Activated CD4-positive, alpha-beta memory T cell treated with anti-CD3 and anti-CD28 coated beads for 36 hours (primary cell): ENCODE measurements around the gene DUSP16. TPM values are rescaled to one million over a fixed set of nuclear protein-coding genes. Genes with fewer than 3 reads are reported as not detected.

ENCODE experiments used
- CTCF ChIA-PET: fragments of 350-600 bp; sonication (Branson Sonifier 250); formaldehyde crosslinking; loops from one replicate; lab custom pipeline; 2021; ENCODE audit warnings: antibody characterized with exemption, inconsistent platforms; lab: Charles Lee
- POLR2A ChIA-PET: fragments of 350-600 bp; sonication (Branson Sonifier 250); formaldehyde crosslinking; loops from one replicate; lab custom pipeline; 2021; ENCODE audit warnings: antibody characterized with exemption; lab: Charles Lee
- DNase-seq: peaks from one replicate; pipeline ENCODE4 v3.0.0-alpha.2; 2020
- H3K27ac Mint-ChIP-seq: one replicate; pipeline ENCODE4 v1.8.0; 2021; ENCODE audit warnings: mixed read lengths
- H3K27me3 Mint-ChIP-seq: one replicate; pipeline ENCODE4 v1.8.0; 2021; ENCODE audit warnings: mixed read lengths
- H3K36me3 Mint-ChIP-seq: one replicate; pipeline ENCODE4 v1.8.0; 2021; ENCODE audit warnings: mixed read lengths
- H3K4me1 Mint-ChIP-seq: one replicate; pipeline ENCODE4 v1.8.0; 2021; ENCODE audit warnings: low read depth, mixed read lengths
- H3K4me3 Mint-ChIP-seq: one replicate; pipeline ENCODE4 v1.8.0; 2021; ENCODE audit warnings: mild to moderate bottlenecking, mixed read lengths
- H3K9me3 Mint-ChIP-seq: one replicate; pipeline ENCODE4 v1.8.0; 2021; ENCODE audit warnings: mixed read lengths
- intact Hi-C: fragments of 100-400 bp; cut with micrococcal nuclease; formaldehyde crosslinking; loops from one replicate; pipeline ENCODE4 v1.15.1; 2023
- total RNA-seq, 2 experiments: library from RNA; stranded (reverse); gene quantifications; one replicate each; pipeline ENCODE4 v1.2.3, GENCODE V29; 2021

Gene DUSP16
- total RNA-seq, 2 experiments from 2014 or later: 70.2 to 82.1 TPM

DNA sequence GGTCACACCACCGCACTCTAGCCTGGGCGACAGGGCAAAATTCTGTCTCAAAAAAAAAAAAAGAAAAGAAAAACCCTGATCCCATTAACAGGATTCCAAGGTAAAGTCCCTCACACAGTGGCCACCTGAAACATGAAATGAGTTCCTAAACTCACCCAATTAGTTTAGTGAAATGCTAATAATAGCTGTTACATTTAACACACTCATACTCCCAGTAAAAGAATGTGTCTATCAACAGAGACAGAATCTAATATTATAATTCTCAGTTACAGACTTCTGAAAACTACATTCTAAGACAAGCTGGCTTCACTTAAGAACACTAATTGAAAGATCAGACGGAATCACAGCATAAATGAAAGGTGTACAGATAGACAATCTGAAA lies 44.2 kb downstream of the DUSP16 start:
- no peak overlapping the region for H3K4me3 Mint-ChIP-seq
- DNase-seq: no peak
- intact Hi-C loops: no loop called here
- no peaks in the 10 kb centered on the region for H3K27me3 Mint-ChIP-seq
- H3K9me3 Mint-ChIP-seq: no peaks in the 10 kb centered on the region
- CTCF ChIA-PET: interaction anchor here (1.6 kb wide), 1 partner anchor 141 kb away, joined by 6 read pairs; no protein-coding TSS in a partner anchor
- H3K36me3 Mint-ChIP-seq: peaks cover 52% of the 10 kb centered on the region
- POLR2A ChIA-PET: interaction anchor here (2.5 kb wide), 1 partner anchor 10 kb away, joined by 7 read pairs; no protein-coding TSS in a partner anchor
- no peak overlapping the region for H3K27ac Mint-ChIP-seq
- H3K4me1 Mint-ChIP-seq: peaks cover 44% of the 10 kb centered on the region

- Mint-ChIP-seq H3K4me3 (no peak overlapping the region), H3K9me3 (no peaks in the 10 kb centered on the region), H3K27me3 (no peaks in the 10 kb centered on the region), H3K36me3 (peaks cover 35% of the 10 kb centered on the region), H3K27ac (no peak overlapping the region), H3K4me1 (peaks cover 26% of the 10 kb centered on the region)
- CTCF ChIA-PET: interaction anchor here (0.6 to 1.1 kb wide), 3 partner anchors 28 to 200 kb away, joined by 3 to 5 read pairs (median 4); no protein-coding TSS in a partner anchor
- intact Hi-C loops: loop anchor here (2.0 to 5.0 kb wide), 2 partner anchors 17 to 144 kb away; no protein-coding TSS in a partner anchor
- DNase-seq: no peak
- POLR2A ChIA-PET: interaction anchor here (0.8 kb wide), 1 partner anchor 16 kb away, joined by 3 read pairs; no protein-coding TSS in a partner anchor
Measured at GRCh38 chr12:12513416-12514006, 49.2 kb downstream of the DUSP16 start.

DNA sequence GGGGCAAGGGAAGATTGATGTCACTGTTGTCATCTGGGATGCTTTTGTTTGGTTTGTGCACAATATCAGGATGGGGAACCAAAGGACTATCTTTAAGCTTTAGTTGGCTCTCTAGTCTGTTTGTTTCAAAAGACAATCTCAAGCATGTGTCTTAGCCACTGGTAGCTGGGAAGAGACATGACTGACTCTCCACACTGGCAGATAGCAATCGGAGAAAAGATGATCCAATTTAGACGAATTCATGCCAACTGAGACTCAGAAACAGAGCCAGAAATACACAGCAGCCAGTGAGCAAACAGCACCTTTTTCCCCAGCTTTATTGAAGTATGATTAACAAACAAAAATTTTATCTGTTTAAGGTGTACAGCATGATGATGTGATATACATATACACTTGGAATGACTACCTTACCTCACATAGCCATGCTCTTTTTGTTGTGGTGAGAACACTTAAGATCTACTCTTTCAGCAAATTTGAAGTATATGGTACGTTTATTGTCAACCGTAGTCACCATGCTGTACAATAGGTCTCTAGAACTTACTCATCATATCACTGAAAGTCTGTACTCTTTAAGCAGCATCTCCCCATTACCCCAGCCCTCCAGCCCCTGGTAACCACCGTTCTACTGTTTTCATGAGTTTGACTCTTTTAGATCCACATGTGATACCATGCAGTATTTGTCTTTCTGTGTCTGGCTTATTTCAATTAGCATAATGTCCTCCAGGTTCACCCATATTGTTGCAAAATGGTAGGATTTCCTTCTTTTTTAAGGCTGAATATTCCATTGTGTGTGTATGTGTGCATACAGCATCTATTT lies 50.6 kb downstream of the DUSP16 start:
- DNase-seq: peak; percentile 74
- H3K4me3 Mint-ChIP-seq: no peak overlapping the region
- peaks cover 13% of the 10 kb centered on the region for H3K4me1 Mint-ChIP-seq
- CTCF ChIA-PET: interaction anchor here (1.2 kb wide), 1 partner anchor 225 kb away, joined by 4 read pairs; no protein-coding TSS in a partner anchor
- peaks cover 22% of the 10 kb centered on the region for H3K36me3 Mint-ChIP-seq
- POLR2A ChIA-PET: interaction anchor here (0.8 to 1.3 kb wide), 7 partner anchors 9 to 155 kb away, joined by 3 to 5 read pairs (median 4); partner anchors contain the start of gene BORCS5
- no peak overlapping the region for H3K27ac Mint-ChIP-seq
- H3K27me3 Mint-ChIP-seq: no peaks in the 10 kb centered on the region
- H3K9me3 Mint-ChIP-seq: no peaks in the 10 kb centered on the region
- intact Hi-C loops: loop anchor here (2.0 to 5.0 kb wide), 2 partner anchors 19 to 145 kb away; no protein-coding TSS in a partner anchor

- H3K9me3 Mint-ChIP-seq: no peaks in the 10 kb centered on the region
- H3K4me3 Mint-ChIP-seq: no peak overlapping the region
- POLR2A ChIA-PET: interaction anchor here (0.9 to 2.3 kb wide), 12 partner anchors 8 to 213 kb away, joined by 3 to 10 read pairs (median 3); partner anchors contain the start of gene BORCS5
- H3K36me3 Mint-ChIP-seq: peaks cover 16% of the 10 kb centered on the region
- peaks cover 17% of the 10 kb centered on the region for H3K4me1 Mint-ChIP-seq
- intact Hi-C loops: loop anchor here (5.0 kb wide), 1 partner anchor 146 kb away; no protein-coding TSS in a partner anchor
- no peak overlapping the region for H3K27ac Mint-ChIP-seq
- CTCF ChIA-PET: interaction anchor here (1.0 to 1.2 kb wide), 2 partner anchors 51 to 226 kb away, joined by 3 to 4 read pairs; partner anchors contain the start of gene DUSP16
- DNase-seq: no peak
- no peaks in the 10 kb centered on the region for H3K27me3 Mint-ChIP-seq
Measured at GRCh38 chr12:12511021-12511783, 51.5 kb downstream of the DUSP16 start.

- DNase-seq: no peak
- ChIA-PET CTCF (interaction anchor here (1.0 to 1.2 kb wide), 2 partner anchors 52 to 227 kb away, joined by 3 to 4 read pairs; partner anchors contain the start of gene DUSP16), POLR2A (interaction anchor here (1.0 to 2.3 kb wide), 7 partner anchors 24 to 303 kb away, joined by 3 to 10 read pairs (median 3); partner anchors contain the start of gene BORCS5)
- Mint-ChIP-seq H3K27ac (no peak overlapping the region), H3K4me1 (peaks cover 23% of the 10 kb centered on the region), H3K36me3 (peaks cover 14% of the 10 kb centered on the region), H3K4me3 (no peak overlapping the region), H3K27me3 (no peaks in the 10 kb centered on the region), H3K9me3 (no peaks in the 10 kb centered on the region)
- intact Hi-C loops: loop anchor here (5.0 kb wide), 1 partner anchor 147 kb away; no protein-coding TSS in a partner anchor
Measured at GRCh38 chr12:12510551-12510950, 52.1 kb downstream of the DUSP16 start.

GRCh38 chr12:12510141-12510540 lies 52.5 kb downstream of the DUSP16 start:
- CTCF ChIA-PET: interaction anchor here (1.4 kb wide), 1 partner anchor 53 kb away, joined by 5 read pairs; the partner anchor contains the start of gene DUSP16

DNA sequence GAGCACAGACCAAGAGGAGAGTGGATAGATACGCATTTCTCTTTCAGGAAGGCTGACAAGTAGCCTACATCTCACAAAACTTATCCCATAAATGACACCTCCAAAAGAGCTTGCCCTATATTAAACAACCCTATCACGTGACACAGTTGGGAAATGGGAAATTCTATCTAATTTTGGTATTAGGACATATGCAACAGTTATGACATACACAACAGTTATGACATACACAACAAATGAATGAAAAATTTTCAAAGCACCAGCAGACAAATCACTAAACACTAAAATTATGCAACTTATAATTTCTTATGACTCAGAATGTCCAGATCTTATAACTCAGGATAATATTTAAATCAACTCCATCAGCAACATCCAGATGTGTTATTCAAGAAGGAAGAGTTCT lies 54.1 kb downstream of the DUSP16 start:
- peak overlapping the region; percentile 35 for H3K27ac Mint-ChIP-seq

More at GRCh38 chr12:12510141-12510540, 52.5 kb downstream of the DUSP16 start:
- H3K36me3 Mint-ChIP-seq: peaks cover 14% of the 10 kb centered on the region
- H3K9me3 Mint-ChIP-seq: no peaks in the 10 kb centered on the region
- DNase-seq: no peak
- POLR2A ChIA-PET: interaction anchor here (1.0 to 2.3 kb wide), 7 partner anchors 44 to 303 kb away, joined by 3 to 10 read pairs (median 3); partner anchors contain the start of gene BORCS5
- no peaks in the 10 kb centered on the region for H3K27me3 Mint-ChIP-seq
- no peak overlapping the region for H3K4me3 Mint-ChIP-seq
- no peak overlapping the region for H3K27ac Mint-ChIP-seq
- intact Hi-C loops: loop anchor here (5.0 kb wide), 1 partner anchor 147 kb away; no protein-coding TSS in a partner anchor
- H3K4me1 Mint-ChIP-seq: peaks cover 27% of the 10 kb centered on the region

GRCh38 chr12:12507121-12507520 lies 55.5 kb downstream of the DUSP16 start:
- no peaks in the 10 kb centered on the region for H3K9me3 Mint-ChIP-seq
- POLR2A ChIA-PET: interaction anchor here (1.2 to 4.4 kb wide), 6 partner anchors 11 to 53 kb away, joined by 4 to 33 read pairs (median 10); no protein-coding TSS in a partner anchor

More for the DNA sequence above, 54.1 kb downstream of the DUSP16 start:
- Mint-ChIP-seq H3K36me3 (peaks cover 10% of the 10 kb centered on the region), H3K27me3 (no peaks in the 10 kb centered on the region), H3K9me3 (no peaks in the 10 kb centered on the region), H3K4me1 (peaks cover 36% of the 10 kb centered on the region), H3K4me3 (no peak overlapping the region)
- POLR2A ChIA-PET: interaction anchor here (1.0 to 1.5 kb wide), 2 partner anchors 33 to 67 kb away, joined by 3 to 6 read pairs; no protein-coding TSS in a partner anchor
- DNase-seq: no peak
- CTCF ChIA-PET: interaction anchor here (0.6 kb wide), 1 partner anchor 17 kb away, joined by 3 read pairs; no protein-coding TSS in a partner anchor
- intact Hi-C loops: loop anchor here (5.0 kb wide), 1 partner anchor 501 kb away; no protein-coding TSS in a partner anchor

DNA sequence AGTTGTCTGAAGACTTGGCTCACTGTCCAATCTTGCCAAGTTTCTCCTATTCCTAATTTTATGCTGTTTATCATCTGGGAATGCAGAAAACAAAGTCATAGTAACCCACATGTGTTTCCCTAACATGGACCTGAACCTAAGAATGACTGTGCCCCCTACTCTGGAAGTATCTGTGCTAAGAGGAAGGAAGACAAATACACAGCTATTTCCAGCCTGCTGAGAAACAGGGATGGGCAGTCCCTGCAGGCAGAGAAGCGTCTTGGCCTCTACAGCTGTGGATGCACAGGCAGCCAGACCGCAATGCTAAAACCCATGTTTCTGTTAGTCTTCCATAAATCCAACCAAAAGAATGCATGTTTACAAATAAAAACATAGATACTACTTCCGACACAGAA lies 56.2 kb downstream of the DUSP16 start:
- peak overlapping the region; percentile 63 for H3K4me3 Mint-ChIP-seq
- intact Hi-C loops: loop anchor here (1.0 to 5.0 kb wide), 7 partner anchors 31 to 499 kb away; no protein-coding TSS in a partner anchor
- H3K4me1 Mint-ChIP-seq: peaks cover 50% of the 10 kb centered on the region
- peaks cover 12% of the 10 kb centered on the region for H3K36me3 Mint-ChIP-seq
- no peak for DNase-seq
- POLR2A ChIA-PET: interaction anchor here (0.7 to 5.0 kb wide), 13 partner anchors 10 to 230 kb away, joined by 4 to 76 read pairs (median 8); no protein-coding TSS in a partner anchor
- no peaks in the 10 kb centered on the region for H3K27me3 Mint-ChIP-seq
- H3K9me3 Mint-ChIP-seq: no peaks in the 10 kb centered on the region
- H3K27ac Mint-ChIP-seq: peak overlapping the region; percentile 95
- CTCF ChIA-PET: interaction anchor here (0.6 to 4.4 kb wide), 6 partner anchors 24 to 149 kb away, joined by 3 to 25 read pairs (median 4); no protein-coding TSS in a partner anchor

More at GRCh38 chr12:12507121-12507520, 55.5 kb downstream of the DUSP16 start:
- intact Hi-C loops: loop anchor here (2.0 to 5.0 kb wide), 2 partner anchors 100 to 500 kb away; no protein-coding TSS in a partner anchor
- H3K4me3 Mint-ChIP-seq: no peak overlapping the region
- peak overlapping the region; percentile 95 for H3K27ac Mint-ChIP-seq
- DNase-seq: no peak
- CTCF ChIA-PET: interaction anchor here (1.0 to 1.1 kb wide), 3 partner anchors 33 to 149 kb away, joined by 3 to 4 read pairs (median 4); no protein-coding TSS in a partner anchor
- peaks cover 45% of the 10 kb centered on the region for H3K4me1 Mint-ChIP-seq
- H3K36me3 Mint-ChIP-seq: peaks cover 12% of the 10 kb centered on the region
- no peaks in the 10 kb centered on the region for H3K27me3 Mint-ChIP-seq
